ENCODE results near the gene OXER1.

OXER1 gene

GRCh38 chr2:42794271-42795046 lies 30.5 kb upstream of the OXER1 start:
- H3K27ac ChIP-seq: no peak overlapping the region
- H3K4me3 ChIP-seq (ENCODE audit: low read depth, low read length): no peak overlapping the region

GRCh38 chr2:42793334-42794270 lies 29.7 kb upstream of the OXER1 start:
- Histone ChIP-seq H3K9me3 (ENCODE audit: control insufficient read depth, low read length) (no peaks in the 10 kb centered on the region), H3K79me2 (no peaks in the 10 kb centered on the region), H3K4me3 (ENCODE audit: low read depth, low read length) (peak overlapping the region; percentile 13), H2AFZ (peak overlapping the region; percentile 68), H3K27ac (peak overlapping the region; percentile 6), H3K4me2 (ENCODE audit: low read length) (peak overlapping the region; percentile 47), H3K4me1 (no peaks in the 10 kb centered on the region), H3K9ac (no peak overlapping the region), H3K27me3 (ENCODE audit: control insufficient read depth, insufficient read depth, low read length) (no peaks in the 10 kb centered on the region), H3K36me3 (ENCODE audit: control insufficient read depth, insufficient read depth, low read length) (no peaks in the 10 kb centered on the region)
- TF ChIP-seq CTCF (IDR thresholded peaks at IDR 0.05): no peak

More at GRCh38 chr2:42794271-42795046, 30.5 kb upstream of the OXER1 start:
- Histone ChIP-seq H3K4me1 (no peaks in the 10 kb centered on the region), H3K9me3 (ENCODE audit: control insufficient read depth, low read length) (no peaks in the 10 kb centered on the region), H3K27me3 (ENCODE audit: control insufficient read depth, insufficient read depth, low read length) (no peaks in the 10 kb centered on the region), H3K4me2 (ENCODE audit: low read length) (no peak overlapping the region), H2AFZ (peak overlapping the region; percentile 25), H3K9ac (no peak overlapping the region), H3K79me2 (no peaks in the 10 kb centered on the region), H3K36me3 (ENCODE audit: control insufficient read depth, insufficient read depth, low read length) (no peaks in the 10 kb centered on the region)
- peak; percentile 12 for TF ChIP-seq CTCF (IDR thresholded peaks at IDR 0.05)

DNA sequence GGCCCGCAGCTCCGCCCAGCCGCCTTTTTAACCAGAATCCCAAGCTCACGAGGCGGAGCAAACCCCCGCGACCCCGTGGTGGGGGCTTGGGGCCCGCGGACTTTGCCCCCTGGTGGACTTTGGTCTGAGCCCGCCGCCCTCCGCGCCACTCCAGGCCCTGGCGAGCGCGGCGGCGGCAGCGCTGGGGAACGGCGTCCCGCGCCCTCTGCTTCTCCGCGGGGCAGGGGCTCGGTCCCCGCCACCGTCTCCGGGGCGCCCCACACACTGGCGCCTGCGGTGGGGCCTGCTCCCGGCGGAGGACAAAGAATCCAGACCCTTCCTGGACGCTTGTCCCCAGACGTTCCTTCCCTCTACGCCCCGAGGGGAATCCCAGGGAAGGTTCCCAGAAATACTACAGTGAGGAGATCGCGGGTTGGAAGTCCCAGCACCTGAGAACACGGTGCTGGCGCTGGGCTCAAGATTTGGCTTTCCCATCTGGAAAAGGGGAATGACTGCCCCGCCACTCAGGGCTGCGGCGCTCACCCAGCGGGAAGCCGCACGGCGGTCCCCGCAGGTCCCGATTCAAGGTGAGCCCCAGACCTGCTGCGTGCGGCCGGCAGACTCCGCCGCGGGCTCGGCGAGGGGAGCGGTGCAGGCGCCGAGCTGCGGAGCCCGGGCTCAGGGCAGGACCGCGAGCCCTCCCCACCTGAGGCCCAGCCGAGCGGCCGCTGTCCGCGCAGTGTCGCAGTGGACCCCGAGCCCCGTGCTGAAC lies 28.8 kb upstream of the OXER1 start, which contains the start of gene HAAO:
HAAO (minus strand) TSS at position 1 of the 751 bp plus-strand sequence. CDS start 47 bp downstream, outside the sequence.
- Histone ChIP-seq H3K4me2 (ENCODE audit: low read length) (peak within 1 kb of the TSS; percentile 47), H3K79me2 (no peaks in the 10 kb centered on the region), H3K9ac (no peak within 1 kb of the TSS), H3K4me3 (ENCODE audit: low read depth, low read length) (peak within 1 kb of the TSS; percentile 13), H3K9me3 (ENCODE audit: control insufficient read depth, low read length) (no peaks in the 10 kb centered on the region), H3K36me3 (ENCODE audit: control insufficient read depth, insufficient read depth, low read length) (no peaks in the 10 kb centered on the region), H3K27me3 (ENCODE audit: control insufficient read depth, insufficient read depth, low read length) (no peaks in the 10 kb centered on the region), H2AFZ (peak within 1 kb of the TSS; percentile 68), H3K4me1 (no peaks in the 10 kb centered on the region), H3K27ac (peak within 1 kb of the TSS; percentile 6)
- TF ChIP-seq CTCF (IDR thresholded peaks at IDR 0.05): no peak

- H3K4me1 ChIP-seq: no peaks in the 10 kb centered on the region
- H3K27me3 ChIP-seq (ENCODE audit: control insufficient read depth, insufficient read depth, low read length): no peaks in the 10 kb centered on the region
- TF ChIP-seq CTCF (IDR thresholded peaks at IDR 0.05): peak; percentile 15
- no peaks in the 10 kb centered on the region for H3K79me2 ChIP-seq
- peak overlapping the region; percentile 47 for H3K4me2 ChIP-seq (ENCODE audit: low read length)
- H2AFZ ChIP-seq: peak overlapping the region; percentile 68
- peak overlapping the region; percentile 6 for H3K27ac ChIP-seq
- H3K9me3 ChIP-seq (ENCODE audit: control insufficient read depth, low read length): no peaks in the 10 kb centered on the region
- H3K9ac ChIP-seq: no peak overlapping the region
- no peak overlapping the region for H3K4me3 ChIP-seq (ENCODE audit: low read depth, low read length)
- H3K36me3 ChIP-seq (ENCODE audit: control insufficient read depth, insufficient read depth, low read length): no peaks in the 10 kb centered on the region
These were observed 28.2 kb upstream of the OXER1 start for GRCh38 chr2:42792087-42792582.
